GM20431 (cell line): Measurements from ENCODE around the gene RNF213.
"Not testable (repeated sequence)": the region's sequence is repeated elsewhere in the genome, so short reads cannot be mapped to it uniquely, and the experiment has no call there.

Experiments used
- in situ Hi-C: fragments of 300-500 bp; cut with MseI, MboI; formaldehyde crosslinking; loops from one replicate; pipeline ENCODE4 v1.15.0; 2020; ENCODE audit warnings: low sequenced_read_pairs; ENCODE audit not compliant: unreplicated experiment

The RNF213 gene

DNA sequence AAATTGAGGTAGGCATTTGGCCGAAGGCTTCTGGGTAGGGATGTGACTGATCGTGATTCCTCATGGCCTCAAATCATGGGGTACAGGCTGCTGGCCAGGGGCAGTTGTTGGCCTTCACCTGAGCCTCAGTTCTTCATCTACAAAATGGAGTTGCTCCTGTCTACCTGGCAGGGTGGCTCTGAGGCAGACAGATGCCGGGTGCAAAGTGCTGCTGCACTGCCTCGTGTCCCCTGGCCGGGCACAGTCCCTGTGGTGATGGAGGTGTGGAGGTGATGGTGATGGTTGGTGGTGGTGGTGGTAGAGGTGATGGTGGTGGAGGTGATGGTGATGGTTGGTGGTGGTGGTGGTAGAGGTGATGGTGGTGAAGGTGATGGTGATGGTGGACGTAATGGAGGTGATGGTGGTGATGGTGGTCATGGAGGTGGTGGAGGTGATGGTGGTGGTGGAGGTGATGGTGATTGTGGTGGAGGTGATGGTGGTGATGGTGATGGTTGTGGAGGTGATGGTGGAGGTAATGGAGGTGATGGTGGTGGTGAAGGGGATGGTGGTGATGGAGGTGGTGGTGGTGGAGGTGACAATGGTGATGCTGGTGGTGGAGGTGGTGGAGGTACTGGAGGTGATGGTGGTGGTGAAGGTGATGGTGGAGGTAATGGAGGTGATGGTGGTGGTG is 52.6 kb downstream of the RNF213 start:
- in situ Hi-C loops: no loop called here

- in situ Hi-C loops: not testable (repeated sequence)
Observed at GRCh38 chr17:80313946-80314345, 53.3 kb downstream of the RNF213 start.

- in situ Hi-C loops: no loop called here
Observed at GRCh38 chr17:80315517-80316182, 55.0 kb downstream of the RNF213 start.

DNA sequence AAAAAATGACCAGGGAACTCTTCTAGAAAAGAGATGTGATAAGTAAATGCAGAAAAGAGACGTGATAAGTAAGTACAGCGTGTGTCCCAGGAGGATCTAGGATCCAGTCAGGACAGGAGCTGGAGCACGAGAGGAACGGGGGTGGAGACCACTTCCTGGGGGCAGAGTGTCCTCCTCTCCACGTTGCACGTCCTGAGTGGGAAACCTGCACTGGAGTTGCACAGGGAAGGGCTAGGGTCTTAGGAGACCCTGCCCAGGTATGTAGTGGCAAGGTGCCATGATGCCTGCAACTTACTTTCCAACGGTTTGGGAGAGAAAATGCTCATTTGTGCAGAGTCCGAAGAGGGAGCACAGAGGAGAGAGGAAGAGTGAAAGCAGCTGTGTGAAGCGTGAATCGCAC is 55.8 kb downstream of the RNF213 start:
- in situ Hi-C loops: no loop called here

DNA sequence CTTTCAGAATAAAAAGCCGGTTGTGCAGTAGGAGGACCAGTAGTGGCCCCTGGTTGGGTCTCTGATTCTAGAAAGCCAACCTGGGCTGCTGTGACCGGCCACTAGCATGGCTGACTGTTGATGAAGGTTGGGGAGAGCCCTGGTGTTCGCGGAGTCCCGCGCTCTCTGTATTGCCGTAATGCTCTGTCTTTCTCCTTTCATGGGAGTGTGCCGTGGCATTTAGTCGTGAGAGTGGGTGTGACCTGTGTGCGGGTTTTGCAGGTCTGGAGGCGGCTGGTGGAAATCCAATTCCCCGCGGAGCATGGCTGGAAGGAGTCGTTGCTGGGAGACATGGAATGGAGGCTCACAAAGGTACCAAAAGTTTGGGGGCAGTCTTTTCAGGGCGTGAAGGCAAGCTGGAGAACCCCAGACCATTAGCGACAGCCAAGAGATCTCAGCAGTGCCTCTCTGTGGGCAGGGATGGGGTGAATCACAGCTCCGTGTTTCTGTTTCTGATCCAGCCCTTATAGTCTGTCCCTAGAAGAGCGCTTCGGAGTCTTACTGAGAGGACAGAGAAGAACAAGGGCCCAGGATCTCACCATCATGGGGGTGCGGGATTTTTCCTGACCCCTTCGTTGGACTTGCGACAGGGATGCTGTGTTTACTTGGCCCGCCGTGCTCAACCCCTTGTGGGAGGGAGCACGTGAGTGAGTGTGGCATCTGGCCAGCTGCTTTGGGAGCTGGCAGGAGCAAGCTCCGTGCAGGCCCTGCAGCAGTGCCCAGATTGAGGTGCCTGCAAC is 56.5 kb downstream of the RNF213 start:
- in situ Hi-C loops: no loop called here

- in situ Hi-C loops: no loop called here
Observed at GRCh38 chr17:80317706-80317980, 57.0 kb downstream of the RNF213 start.

DNA sequence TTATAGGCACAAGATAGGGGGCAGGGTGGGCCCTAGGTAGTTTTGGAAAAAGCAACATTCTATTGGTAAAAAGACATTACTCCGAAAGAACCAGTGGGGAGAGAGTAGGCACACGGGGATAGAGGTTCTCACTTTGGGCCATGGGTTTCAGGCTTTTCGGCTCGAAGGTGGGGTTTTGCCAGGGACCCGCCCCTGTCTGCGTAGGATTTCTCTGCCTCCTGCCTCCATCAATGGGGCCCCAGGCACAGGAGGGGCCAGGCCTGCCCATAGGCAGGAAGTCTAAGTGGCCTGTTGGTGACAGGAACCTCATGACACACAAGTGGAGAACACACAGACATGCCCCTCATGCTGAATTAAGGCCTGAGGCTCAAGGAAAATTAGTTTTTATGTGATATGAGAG is 57.5 kb downstream of the RNF213 start:
- in situ Hi-C loops: no loop called here

GRCh38 chr17:80319262-80319998 is 58.8 kb downstream of the RNF213 start:
- in situ Hi-C loops: no loop called here

DNA sequence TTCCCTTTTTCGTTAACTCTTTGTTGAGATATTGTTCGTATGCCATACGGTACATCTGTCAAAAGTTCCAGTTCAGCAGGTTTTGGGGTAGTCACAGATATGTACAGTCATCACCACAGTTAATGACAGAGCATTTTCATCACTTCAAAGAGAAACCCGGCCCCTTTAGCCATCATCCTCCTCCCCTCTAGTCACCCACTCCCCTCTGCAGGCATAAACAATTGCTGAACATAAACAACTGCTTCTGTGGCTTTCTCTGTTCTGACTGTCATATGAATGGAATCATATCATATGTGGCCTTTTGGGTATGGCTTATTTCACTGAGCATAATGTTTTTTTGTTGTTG is 59.3 kb downstream of the RNF213 start:
- in situ Hi-C loops: no loop called here

DNA sequence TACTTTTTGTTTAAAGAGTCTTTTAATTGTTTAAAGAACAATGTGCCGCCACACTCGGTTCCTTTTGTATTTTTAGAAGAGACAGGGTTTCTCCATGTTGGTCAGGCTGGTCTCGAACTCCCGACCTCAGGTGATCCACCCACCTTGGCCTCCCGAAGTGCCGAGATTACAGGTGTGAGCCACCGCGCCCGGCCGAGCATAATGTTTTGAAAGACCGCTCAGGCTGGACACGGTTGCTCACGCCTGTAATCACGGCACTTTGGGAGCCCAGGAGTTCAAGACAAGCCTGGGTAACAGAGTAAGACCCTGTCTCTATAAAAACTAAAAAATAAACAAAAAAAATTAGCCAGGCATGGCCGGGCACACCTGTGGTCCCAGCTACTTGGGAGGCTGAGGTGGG is 59.8 kb downstream of the RNF213 start:
- in situ Hi-C loops: no loop called here

- in situ Hi-C loops: no loop called here
Observed at GRCh38 chr17:80322864-80323263, 62.2 kb downstream of the RNF213 start.

- in situ Hi-C loops: no loop called here
Observed at GRCh38 chr17:80323982-80324381, 63.3 kb downstream of the RNF213 start.

DNA sequence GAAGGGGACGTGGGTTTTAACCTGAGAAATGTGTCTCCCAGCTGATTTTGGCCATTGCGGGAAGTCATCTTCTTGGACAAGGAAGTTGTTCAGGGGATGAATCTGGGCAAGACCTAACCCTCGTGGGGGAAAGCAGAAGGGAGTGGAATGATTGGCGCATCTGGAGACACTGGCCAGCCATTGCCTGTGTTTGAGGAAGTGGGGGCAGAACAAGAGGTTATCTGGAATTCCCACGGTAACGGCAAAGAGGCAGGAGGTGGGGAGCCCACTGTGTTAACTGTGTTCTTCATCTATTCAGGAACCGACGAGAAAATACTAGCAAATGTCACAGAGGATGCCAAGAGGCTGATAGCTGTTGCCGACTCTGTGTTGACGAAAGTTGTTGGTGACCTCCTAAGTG is 66.9 kb downstream of the RNF213 start:
- in situ Hi-C loops: no loop called here

GRCh38 chr17:80328634-80329380 is 68.2 kb downstream of the RNF213 start:
- in situ Hi-C loops: no loop called here

GRCh38 chr17:80329421-80329820 is 68.8 kb downstream of the RNF213 start:
- in situ Hi-C loops: not testable (repeated sequence)

GRCh38 chr17:80330276-80330675 is 69.6 kb downstream of the RNF213 start:
- in situ Hi-C loops: no loop called here

- in situ Hi-C loops: not testable (repeated sequence)
Observed at GRCh38 chr17:80330938-80331337, 70.3 kb downstream of the RNF213 start.

- in situ Hi-C loops: no loop called here
Observed at GRCh38 chr17:80331820-80332219, 71.2 kb downstream of the RNF213 start.

GRCh38 chr17:80337195-80337895 is 76.7 kb downstream of the RNF213 start:
- in situ Hi-C loops: no loop called here

- in situ Hi-C loops: no loop called here
Observed at GRCh38 chr17:80339118-80339517, 78.5 kb downstream of the RNF213 start.
